A549 (cell line): ENCODE data around the gene NDC1. TPM values are rescaled to one million over a fixed set of nuclear protein-coding genes. Genes with fewer than 3 reads are reported as not detected.

ENCODE experiments used
- ATAC-seq, 2 experiments: fragments of 200-7000 bp in 1 of 2; fragments of >200 bp in 1 of 2; cut with Nextera tagmentation in 1 of 2; cut with Tn5 transposase in 1 of 2; 3 replicates each; pipeline versions ENCODE4 v1.8.0 to v1.9.1; 2018 to 2020; ENCODE audit warnings: mild to moderate bottlenecking in 1 of 2, moderate library complexity in 1 of 2
- CTCF ChIA-PET: fragments of 300-600 bp; sonication (Branson Sonifier 250); formaldehyde crosslinking; extraction: SDS; loops from one replicate; lab custom pipeline; 2021; ENCODE audit warnings: antibody characterized with exemption, inconsistent platforms; lab: Yijun Ruan, JAX
- POLR2A ChIA-PET: fragments of 350-600 bp; formaldehyde crosslinking; extraction: SDS; loops from one replicate; lab custom pipeline; 2021; ENCODE audit warnings: antibody characterized with exemption, inconsistent platforms; lab: Yijun Ruan, JAX
- DNase-seq, 2 experiments: peaks; one replicate each; pipeline versions ENCODE4 v3.0.0 to v3.0.0-alpha.2; 2011 to 2016; ENCODE audit warnings: low read depth in 1 of 2, low spot score in 1 of 2
- FAIRE-seq: peaks from 2 replicates; lab custom pipeline; 2011; peaks lifted over from hg19 to GRCh38; lab: Jason Lieb, UNC
- H3K27ac ChIP-seq, 2 experiments: fragments of >200 bp; sonication (Bioruptor Twin); formaldehyde crosslinking; 3 replicates each; pipeline ENCODE4 v1.5.1; 2016 to 2017
- H3K4me1 ChIP-seq: fragments of >200 bp; sonication (Bioruptor Twin); formaldehyde crosslinking; 3 replicates; pipeline ENCODE4 v1.6.1; 2016
- H3K4me2 ChIP-seq: fragments of >200 bp; sonication (Bioruptor Twin); formaldehyde crosslinking; 3 replicates; pipeline ENCODE4 v1.6.1; 2016
- H3K4me3 ChIP-seq: fragments of >200 bp; sonication (Bioruptor Twin); formaldehyde crosslinking; 3 replicates; pipeline ENCODE4 v1.5.1; 2016
- H3K9me3 ChIP-seq: fragments of >200 bp; sonication (Bioruptor Twin); formaldehyde crosslinking; 3 replicates; pipeline ENCODE4 v1.6.1; 2016
- CHD2 ChIP-seq: fragments of 150-350 bp; IDR thresholded peaks from 2 replicates; pipeline ENCODE4 v1.6.1; 2014; ENCODE audit warnings: low read length; ENCODE audit not compliant: partially characterized antibody
- ESRRA ChIP-seq: fragments of 150-350 bp; IDR thresholded peaks from 2 replicates; pipeline ENCODE4 v1.6.1; 2014; ENCODE audit warnings: mild to moderate bottlenecking, low read length, borderline replicate concordance
- FOXS1 ChIP-seq: fragments of 250-450 bp; sonication (Bioruptor Pico); IDR thresholded peaks from 2 replicates; pipeline ENCODE4 v1.5.0; 2020; ENCODE audit warnings: mild to moderate bottlenecking, moderate library complexity
- HDAC2 ChIP-seq: fragments of 200-600 bp; sonication (generic); IDR thresholded peaks from 2 replicates; pipeline ENCODE4 v1.6.1; 2016
- KDM5A ChIP-seq: fragments of 200-600 bp; sonication (generic); IDR thresholded peaks from 2 replicates; pipeline ENCODE4 v1.6.1; 2016; ENCODE audit warnings: antibody characterized with exemption, mild to moderate bottlenecking
- MAFK ChIP-seq: fragments of 450-650 bp; IDR thresholded peaks from 2 replicates; pipeline ENCODE4 v1.6.1; 2014; ENCODE audit not compliant: partially characterized antibody
- MYC ChIP-seq: IDR thresholded peaks from 2 replicates; pipeline ENCODE4 v1.6.1; 2012; ENCODE audit warnings: mild to moderate bottlenecking, inconsistent platforms, low read length, improper control_type of control experiment, borderline replicate concordance
- NFE2L2 ChIP-seq: fragments of 150-350 bp; conservative IDR thresholded peaks from 2 replicates; pipeline ENCODE4 v1.6.1; 2014; ENCODE audit warnings: low read length
- NPAS2 ChIP-seq: fragments of 250-450 bp; sonication (Bioruptor Pico); IDR thresholded peaks from 2 replicates; pipeline ENCODE4 v1.8.0; 2022; ENCODE audit warnings: mild to moderate bottlenecking, moderate library complexity, borderline replicate concordance
- NR3C1 ChIP-seq: fragments of >200 bp; sonication (Bioruptor Twin); formaldehyde crosslinking; IDR thresholded peaks from 3 replicates; pipeline ENCODE4 v1.6.1; 2017
- POLR2A ChIP-seq: IDR thresholded peaks from 2 replicates; pipeline ENCODE4 v1.6.1; 2012; ENCODE audit warnings: mild to moderate bottlenecking, low read length
- RARB ChIP-seq: fragments of 250-450 bp; sonication (Bioruptor Pico); IDR thresholded peaks from 2 replicates; pipeline ENCODE4 v1.8.0; 2021; ENCODE audit warnings: mild to moderate bottlenecking, moderate library complexity
- RNF2 ChIP-seq: fragments of 200-600 bp; sonication (generic); IDR thresholded peaks from 2 replicates; pipeline ENCODE4 v1.6.1; 2016; ENCODE audit warnings: low read depth, mild to moderate bottlenecking, antibody characterized with exemption, moderate library complexity, borderline replicate concordance
- ZC3H11A ChIP-seq: fragments of 450-650 bp; IDR thresholded peaks from 2 replicates; pipeline ENCODE4 v1.6.1; 2014; ENCODE audit warnings: antibody characterized with exemption, mild to moderate bottlenecking
- WGBS: methylation state at CpG from one replicate; pipeline ENCODE4 v1.1.6; 2017; ENCODE audit errors: missing lambda C conversion rate; 5-methylcytosine and 5-hydroxymethylcytosine counted together
- polyA plus RNA-seq, 4 experiments: library from polyadenylated mRNA; depleted of rRNA in 3 of 4; stranded (reverse); fragments of >200 nt; fragmentation: RNase III in 1 of 4; extraction: RNeasy Plus Mini Kit Qiagen cat#74134 plus additional on column Dnase treatment in 1 of 4; gene quantifications; 2 replicates in 3 of 4; 3 replicates in 1 of 4; pipeline ENCODE4 v1.2.3, GENCODE V29; 2011 to 2017
- TF ChIP-seq, protein P1 (sequence below): fragments of 450-650 bp; IDR thresholded peaks from 2 replicates; pipeline ENCODE4 v1.6.1; 2014; ENCODE audit warnings: antibody characterized with exemption
- TF ChIP-seq, protein P2 (sequence below): fragments of >200 bp; sonication (Bioruptor Twin); formaldehyde crosslinking; IDR thresholded peaks from 2 replicates; pipeline ENCODE4 v1.6.1; 2016
- TF ChIP-seq, protein P3 (sequence below): fragments of 250-450 bp; sonication (Bioruptor Pico); IDR thresholded peaks from 2 replicates; pipeline ENCODE4 v1.5.0; 2021; ENCODE audit warnings: mild to moderate bottlenecking, moderate library complexity, borderline replicate concordance
- TF ChIP-seq, protein P4 (sequence below): IDR thresholded peaks from 2 replicates; pipeline ENCODE4 v1.6.1; 2012; ENCODE audit warnings: low read depth, borderline replicate concordance
- TF ChIP-seq, protein P5 (sequence below): fragments of 250-450 bp; sonication (Bioruptor Pico); IDR thresholded peaks from 2 replicates; pipeline ENCODE4 v1.5.0; 2020; ENCODE audit warnings: low read depth, mild to moderate bottlenecking, moderate library complexity

Gene NDC1
- polyA plus RNA-seq, 2 of the 4 experiments (the other 2 are of a cell fraction): 26.4 to 49.5 TPM

DNA sequence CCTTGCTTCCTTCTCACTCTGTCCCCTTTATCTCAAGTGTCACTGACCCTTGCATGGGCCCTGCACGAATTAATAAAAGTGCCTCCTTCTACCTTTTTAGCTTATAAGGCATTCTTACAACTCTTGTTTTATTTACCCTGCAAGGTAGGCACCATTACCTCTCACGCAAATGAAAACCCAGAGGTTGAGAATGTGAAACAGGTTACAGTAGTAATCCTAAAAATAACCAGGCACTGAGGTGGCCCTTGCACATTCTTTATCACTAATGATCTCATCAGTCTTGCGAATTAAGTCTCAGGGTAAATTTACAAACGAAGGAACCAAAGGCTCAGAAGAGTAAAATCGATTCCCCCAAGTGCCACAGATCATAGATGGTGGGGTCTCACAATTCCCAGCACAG lies 102.8 kb downstream of the NDC1 start:
- no peak overlapping the region for H3K4me2 ChIP-seq
- no peak for DNase-seq
- H3K9me3 ChIP-seq: no peaks in the 10 kb centered on the region
- TF ChIP-seq RARB (CRISPR knock-in tag) (no peak), FOXS1 (CRISPR knock-in tag) (no peak), POLR2A (no peak), HDAC2 (no peak), NFE2L2 (no peak), MAFK (no peak), KDM5A (no peak), CHD2 (no peak), RNF2 (no peak), ESRRA (no peak), MYC (no peak), NR3C1 (no peak)
- TF ChIP-seq, protein P1, sequence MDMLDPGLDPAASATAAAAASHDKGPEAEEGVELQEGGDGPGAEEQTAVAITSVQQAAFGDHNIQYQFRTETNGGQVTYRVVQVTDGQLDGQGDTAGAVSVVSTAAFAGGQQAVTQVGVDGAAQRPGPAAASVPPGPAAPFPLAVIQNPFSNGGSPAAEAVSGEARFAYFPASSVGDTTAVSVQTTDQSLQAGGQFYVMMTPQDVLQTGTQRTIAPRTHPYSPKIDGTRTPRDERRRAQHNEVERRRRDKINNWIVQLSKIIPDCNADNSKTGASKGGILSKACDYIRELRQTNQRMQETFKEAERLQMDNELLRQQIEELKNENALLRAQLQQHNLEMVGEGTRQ: no peak
- TF ChIP-seq, protein P2, sequence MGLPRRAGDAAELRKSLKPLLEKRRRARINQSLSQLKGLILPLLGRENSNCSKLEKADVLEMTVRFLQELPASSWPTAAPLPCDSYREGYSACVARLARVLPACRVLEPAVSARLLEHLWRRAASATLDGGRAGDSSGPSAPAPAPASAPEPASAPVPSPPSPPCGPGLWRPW: no peak
- TF ChIP-seq, protein P3, sequence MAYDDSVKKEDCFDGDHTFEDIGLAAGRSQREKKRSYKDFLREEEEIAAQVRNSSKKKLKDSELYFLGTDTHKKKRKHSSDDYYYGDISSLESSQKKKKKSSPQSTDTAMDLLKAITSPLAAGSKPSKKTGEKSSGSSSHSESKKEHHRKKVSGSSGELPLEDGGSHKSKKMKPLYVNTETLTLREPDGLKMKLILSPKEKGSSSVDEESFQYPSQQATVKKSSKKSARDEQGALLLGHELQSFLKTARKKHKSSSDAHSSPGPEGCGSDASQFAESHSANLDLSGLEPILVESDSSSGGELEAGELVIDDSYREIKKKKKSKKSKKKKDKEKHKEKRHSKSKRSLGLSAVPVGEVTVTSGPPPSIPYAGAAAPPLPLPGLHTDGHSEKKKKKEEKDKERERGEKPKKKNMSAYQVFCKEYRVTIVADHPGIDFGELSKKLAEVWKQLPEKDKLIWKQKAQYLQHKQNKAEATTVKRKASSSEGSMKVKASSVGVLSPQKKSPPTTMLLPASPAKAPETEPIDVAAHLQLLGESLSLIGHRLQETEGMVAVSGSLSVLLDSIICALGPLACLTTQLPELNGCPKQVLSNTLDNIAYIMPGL: no peak
- CTCF ChIA-PET: interaction anchor here (1.0 to 2.9 kb wide), 2 partner anchors 19 to 20 kb away, joined by 3 to 8 read pairs; no protein-coding TSS in a partner anchor
- ATAC-seq: no peak
- H3K4me3 ChIP-seq: no peak overlapping the region
- H3K4me1 ChIP-seq: peaks cover 12% of the 10 kb centered on the region; the same call in 2 of the 3 replicates
- POLR2A ChIA-PET: no interaction called here
- FAIRE-seq: no peak
- H3K27ac ChIP-seq: no peak overlapping the region
- WGBS: 45% methylated on average over 5 of the region's 5 CpGs

DNA sequence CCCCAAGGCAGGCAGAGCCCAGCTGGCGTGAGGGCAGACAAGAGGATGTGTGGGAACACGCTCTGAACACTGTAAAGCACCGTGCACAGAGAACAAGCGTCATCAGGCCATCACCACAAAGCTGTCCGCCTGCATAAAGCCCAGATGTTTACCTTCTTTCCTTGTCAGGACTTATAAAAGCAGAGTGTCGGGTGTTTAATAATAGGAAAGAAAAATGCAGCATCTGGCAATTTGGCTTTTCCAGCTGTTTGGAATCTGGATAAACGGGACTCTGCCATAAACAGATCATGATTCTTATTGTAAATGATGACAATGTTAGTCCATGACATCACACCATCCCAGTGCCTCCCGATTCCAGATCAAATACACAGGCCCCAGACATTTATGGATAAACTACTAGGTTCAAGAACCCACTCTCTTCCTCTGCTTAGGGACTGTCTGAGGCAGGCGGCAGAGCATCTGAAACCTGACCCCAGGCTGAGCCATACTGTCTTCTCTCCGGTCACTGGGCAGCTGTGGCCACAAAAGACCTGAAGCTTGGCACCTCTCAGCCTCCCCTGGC lies 103.4 kb downstream of the NDC1 start:
- ATAC-seq (no peak), DNase-seq (no peak), FAIRE-seq (no peak)
- no peak overlapping the region for H3K4me3 ChIP-seq
- H3K9me3 ChIP-seq: no peaks in the 10 kb centered on the region
- peaks cover 12% of the 10 kb centered on the region; the same call in 2 of the 3 replicates for H3K4me1 ChIP-seq
- H3K27ac ChIP-seq: no peak overlapping the region
- TF ChIP-seq, protein P2: no peak
- TF ChIP-seq, protein P4, sequence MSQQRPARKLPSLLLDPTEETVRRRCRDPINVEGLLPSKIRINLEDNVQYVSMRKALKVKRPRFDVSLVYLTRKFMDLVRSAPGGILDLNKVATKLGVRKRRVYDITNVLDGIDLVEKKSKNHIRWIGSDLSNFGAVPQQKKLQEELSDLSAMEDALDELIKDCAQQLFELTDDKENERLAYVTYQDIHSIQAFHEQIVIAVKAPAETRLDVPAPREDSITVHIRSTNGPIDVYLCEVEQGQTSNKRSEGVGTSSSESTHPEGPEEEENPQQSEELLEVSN: no peak
- TF ChIP-seq ZC3H11A: no peak
- no peak for TF ChIP-seq NPAS2
- TF ChIP-seq, protein P5, sequence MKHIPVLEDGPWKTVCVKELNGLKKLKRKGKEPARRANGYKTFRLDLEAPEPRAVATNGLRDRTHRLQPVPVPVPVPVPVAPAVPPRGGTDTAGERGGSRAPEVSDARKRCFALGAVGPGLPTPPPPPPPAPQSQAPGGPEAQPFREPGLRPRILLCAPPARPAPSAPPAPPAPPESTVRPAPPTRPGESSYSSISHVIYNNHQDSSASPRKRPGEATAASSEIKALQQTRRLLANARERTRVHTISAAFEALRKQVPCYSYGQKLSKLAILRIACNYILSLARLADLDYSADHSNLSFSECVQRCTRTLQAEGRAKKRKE: no peak
- no peak for TF ChIP-seq MAFK
- TF ChIP-seq, all 56 proteins: peak for 0
- POLR2A ChIA-PET: no interaction called here
- 65% methylated on average over 10 of the region's 10 CpGs for WGBS
- no peak overlapping the region for H3K4me2 ChIP-seq
- CTCF ChIA-PET: interaction anchor here (1.0 to 2.9 kb wide), 2 partner anchors 19 to 21 kb away, joined by 3 to 8 read pairs; no protein-coding TSS in a partner anchor
